PC-3 (cell line): ENCODE results near the gene TMEM229B. TPM values are rescaled to one million over a fixed set of nuclear protein-coding genes. Genes with fewer than 3 reads are reported as not detected.

ENCODE experiments used
- ATAC-seq: fragments of 200-7000 bp; cut with Tn5 transposase; 2 replicates; pipeline ENCODE4 v1.9.1; 2020; ENCODE audit warnings: mild to moderate bottlenecking, moderate library complexity
- BruUV-seq: library from RNA; stranded (reverse); fragments of 400-500 nt; replicated peaks from 2 replicates; lab custom pipeline; 2021; lab: Mats Ljungman, UMichigan
- CTCF ChIA-PET: fragments of 300-600 bp; sonication (Branson Sonifier 250); formaldehyde crosslinking; loops from one replicate; lab custom pipeline; 2022; ENCODE audit warnings: antibody characterized with exemption; lab: Charles Lee
- POLR2A ChIA-PET: fragments of 300-600 bp; sonication (Branson Sonifier 250); formaldehyde crosslinking; loops from one replicate; lab custom pipeline; 2022; ENCODE audit warnings: antibody characterized with exemption; ENCODE audit not compliant: unreplicated experiment; lab: Charles Lee
- DNase-seq: peaks from one replicate; pipeline ENCODE4 v3.0.0-alpha.2; 2015
- H2AFZ ChIP-seq: fragments of 300-600 bp; sonication (generic); 2 replicates; pipeline ENCODE4 v1.6.0; 2016; ENCODE audit warnings: antibody characterized with exemption, low read length
- H3F3A ChIP-seq: fragments of 300-600 bp; sonication (generic); one replicate; pipeline ENCODE4 v1.6.0; 2017; ENCODE audit warnings: antibody characterized with exemption, low read length, control low read depth, mild to moderate bottlenecking; ENCODE audit not compliant: unreplicated experiment
- H3K27ac ChIP-seq: fragments of 300-600 bp; sonication (generic); 2 replicates; pipeline ENCODE4 v1.5.1; 2016; ENCODE audit warnings: mild to moderate bottlenecking, low read length
- H3K27me3 ChIP-seq: fragments of 300-600 bp; sonication (generic); 2 replicates; pipeline ENCODE4 v1.6.1; 2016; ENCODE audit warnings: low read length, mixed read lengths
- H3K36me3 ChIP-seq: fragments of 300-600 bp; sonication (generic); 2 replicates; pipeline ENCODE4 v1.6.1; 2016; ENCODE audit warnings: low read depth, mixed run types, low read length, mixed read lengths
- H3K4me1 ChIP-seq: fragments of 300-600 bp; sonication (generic); 2 replicates; pipeline ENCODE4 v1.5.1; 2016; ENCODE audit warnings: low read length; ENCODE audit not compliant: insufficient read depth
- H3K4me2 ChIP-seq: fragments of 300-600 bp; sonication (generic); 2 replicates; pipeline ENCODE4 v1.6.0; 2016; ENCODE audit warnings: low read length
- H3K4me3 ChIP-seq: fragments of 300-600 bp; sonication (generic); 2 replicates; pipeline ENCODE4 v1.5.1; 2016; ENCODE audit warnings: mild to moderate bottlenecking, low read length, mixed read lengths
- H3K79me2 ChIP-seq: fragments of 300-600 bp; sonication (generic); 2 replicates; pipeline ENCODE4 v1.6.1; 2017; ENCODE audit warnings: low read length, mixed read lengths
- H3K9ac ChIP-seq: fragments of 300-600 bp; sonication (generic); 2 replicates; pipeline ENCODE4 v1.6.0; 2016; ENCODE audit warnings: mild to moderate bottlenecking, low read length
- H3K9me2 ChIP-seq: fragments of 300-600 bp; sonication (generic); replicated peaks from 2 replicates; pipeline ENCODE4 v1.6.1; 2016; ENCODE audit warnings: mixed run types, low read length, mixed read lengths
- H3K9me3 ChIP-seq: fragments of 300-600 bp; sonication (generic); 2 replicates; pipeline ENCODE4 v1.6.1; 2016; ENCODE audit warnings: low read length, mixed read lengths
- H4K20me1 ChIP-seq: fragments of 300-600 bp; sonication (generic); 2 replicates; pipeline ENCODE4 v1.6.1; 2016; ENCODE audit warnings: low read length, mixed read lengths
- CTCF ChIP-seq: fragments of 300-600 bp; sonication (generic); conservative IDR thresholded peaks from 2 replicates; pipeline ENCODE4 v1.5.1; 2017; ENCODE audit warnings: antibody characterized with exemption, low read depth, mild to moderate bottlenecking, low read length
- EZH2 ChIP-seq: fragments of 300-600 bp; sonication (generic); IDR thresholded peaks from one replicate; pipeline ENCODE4 v1.6.1; 2017; ENCODE audit warnings: antibody characterized with exemption, mild to moderate bottlenecking, low read length; ENCODE audit not compliant: unreplicated experiment
- EZH2phosphoT487 ChIP-seq: fragments of 300-600 bp; sonication (generic); IDR thresholded peaks from 2 replicates; pipeline ENCODE4 v1.6.1; 2018; ENCODE audit warnings: mild to moderate bottlenecking, antibody characterized with exemption, low read length, borderline replicate concordance
- intact Hi-C: fragments of 100-400 bp; cut with micrococcal nuclease; formaldehyde crosslinking; loops from 2 replicates; pipeline ENCODE4 v1.9.0; 2023
- total RNA-seq: library from RNA; depleted of rRNA; stranded (reverse); fragments of >200 nt; gene quantifications from 2 replicates; pipeline ENCODE4 v1.2.3, GENCODE V29; 2014

TMEM229B gene
- total RNA-seq, 1 experiment from 2014 or later: not detected

GRCh38 chr14:67459336-67459735, 29.2 kb downstream of the TMEM229B start:
- H3K4me2 ChIP-seq: no peak overlapping the region
- ChIA-PET POLR2A (interaction anchor here (0.6 kb wide), 1 partner anchor 265 kb away, joined by 4 read pairs; no protein-coding TSS in a partner anchor), CTCF (no interaction called here)
- H3K27me3 ChIP-seq: peaks cover 16% of the 10 kb centered on the region; the same call in 1 of the 2 replicates
- DNase-seq (no peak), ATAC-seq (no peak)
- H3K36me3 ChIP-seq: no peaks in the 10 kb centered on the region
- no peaks in the 10 kb centered on the region for H3F3A ChIP-seq
- TF ChIP-seq EZH2phosphoT487 (no peak), EZH2 (no peak), CTCF (no peak)
- H3K9ac ChIP-seq: no peak overlapping the region
- peaks cover 5% of the 10 kb centered on the region; the same call in 1 of the 2 replicates for H3K4me1 ChIP-seq
- no TSS peak for BruUV-seq
- intact Hi-C loops: loop anchor here (2.0 kb wide), 1 partner anchor 15 kb away; no protein-coding TSS in a partner anchor
- H4K20me1 ChIP-seq: no peaks in the 10 kb centered on the region
- H3K9me2 ChIP-seq: no peaks in the 10 kb centered on the region
- H3K9me3 ChIP-seq: no peaks in the 10 kb centered on the region
- no peaks in the 10 kb centered on the region for H3K79me2 ChIP-seq
- no peak overlapping the region for H3K27ac ChIP-seq
- no peak overlapping the region for H3K4me3 ChIP-seq
- H2AFZ ChIP-seq: no peak overlapping the region

DNA sequence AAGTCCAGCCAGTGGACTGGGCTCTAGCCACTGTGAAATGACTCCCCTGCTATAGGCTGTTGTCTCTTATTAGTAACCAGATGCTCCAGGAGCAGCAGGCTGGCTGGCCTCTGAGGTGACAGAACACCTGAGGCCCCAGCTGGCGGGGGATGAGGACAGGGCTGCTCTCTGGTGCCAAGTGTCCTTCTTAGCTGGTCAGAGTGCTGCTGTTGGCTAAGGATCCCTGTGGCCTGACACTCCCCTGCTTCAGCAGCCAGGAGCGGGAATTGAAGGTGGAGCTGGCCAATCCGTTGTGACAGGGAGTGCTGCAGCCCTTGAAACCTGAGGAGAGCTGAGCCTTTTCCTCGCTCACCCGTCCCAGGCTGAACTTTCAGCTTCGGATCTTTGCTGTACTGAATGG, 30.7 kb downstream of the TMEM229B start:
- Histone ChIP-seq H3K4me3 (peak overlapping the region; percentile 10; the same call in 1 of the 2 replicates), H3K4me2 (peak overlapping the region; percentile 65), H3K36me3 (no peaks in the 10 kb centered on the region), H4K20me1 (no peaks in the 10 kb centered on the region), H3K27me3 (peaks cover 16% of the 10 kb centered on the region; the same call in 1 of the 2 replicates), H3F3A (no peaks in the 10 kb centered on the region), H3K4me1 (peaks cover 5% of the 10 kb centered on the region; the same call in 1 of the 2 replicates), H3K9me2 (no peaks in the 10 kb centered on the region), H3K27ac (no peak overlapping the region), H3K9ac (no peak overlapping the region), H3K9me3 (no peaks in the 10 kb centered on the region), H2AFZ (peak overlapping the region; percentile 73), H3K79me2 (no peaks in the 10 kb centered on the region)
- DNase-seq (peak; percentile 60), ATAC-seq (peak; percentile 97)
- TF ChIP-seq CTCF (no peak), EZH2 (no peak), EZH2phosphoT487 (no peak)
- CTCF ChIA-PET: interaction anchor here (0.6 to 1.2 kb wide), 5 partner anchors 30 to 247 kb away, joined by 3 to 7 read pairs (median 4); no protein-coding TSS in a partner anchor
- intact Hi-C loops: loop anchor here (2.0 kb wide), 1 partner anchor 13 kb away; no protein-coding TSS in a partner anchor
- POLR2A ChIA-PET: interaction anchor here (0.6 kb wide), 1 partner anchor 180 kb away, joined by 3 read pairs; no protein-coding TSS in a partner anchor
- no TSS peak for BruUV-seq

- no peak overlapping the region for H3K4me3 ChIP-seq
- intact Hi-C loops: no loop called here
- H3K4me2 ChIP-seq: no peak overlapping the region
- CTCF ChIA-PET: no interaction called here
- no peaks in the 10 kb centered on the region for H3K79me2 ChIP-seq
- ATAC-seq (no peak), DNase-seq (no peak)
- no peaks in the 10 kb centered on the region for H3K9me2 ChIP-seq
- H3K9ac ChIP-seq: no peak overlapping the region
- no peaks in the 10 kb centered on the region for H3K9me3 ChIP-seq
- H3F3A ChIP-seq: no peaks in the 10 kb centered on the region
- H4K20me1 ChIP-seq: no peaks in the 10 kb centered on the region
- TF ChIP-seq EZH2phosphoT487 (no peak), EZH2 (no peak), CTCF (no peak)
- BruUV-seq: no TSS peak
- peaks cover 5% of the 10 kb centered on the region; the same call in 1 of the 2 replicates for H3K4me1 ChIP-seq
- no peak overlapping the region for H2AFZ ChIP-seq
- POLR2A ChIA-PET: no interaction called here
- no peaks in the 10 kb centered on the region for H3K36me3 ChIP-seq
- H3K27me3 ChIP-seq: peaks cover 16% of the 10 kb centered on the region; the same call in 1 of the 2 replicates
- H3K27ac ChIP-seq: no peak overlapping the region
Measured at GRCh38 chr14:67456732-67457131, 31.8 kb downstream of the TMEM229B start.
